BLaER1 treated with 17β-estradiol and CSF1 and Interleukin-3, amounts not matched to agents 10 nM and 100 nM (cell line): ENCODE results near the gene CHN2.
A peak's percentile ranks its signal among the peaks of the same experiment; 100 is the strongest.

Source experiments
- H3K27ac ChIP-seq, 11 experiments: shearing (Covaris generic); formaldehyde crosslinking; 2 replicates each; pipeline ENCODE4 v1.8.1; 2022
- H3K27me3 ChIP-seq, 11 experiments: shearing (Covaris generic); formaldehyde crosslinking; 2 replicates each; pipeline ENCODE4 v1.8.1; 2022
- H3K36me3 ChIP-seq, 11 experiments: shearing (Covaris generic); formaldehyde crosslinking; 2 replicates each; pipeline ENCODE4 v1.8.1; 2022
- H3K4me1 ChIP-seq, 10 experiments: shearing (Covaris generic); formaldehyde crosslinking; 2 replicates each; pipeline ENCODE4 v1.8.1; 2022
- H3K4me2 ChIP-seq, 11 experiments: shearing (Covaris generic); formaldehyde crosslinking; 2 replicates each; pipeline ENCODE4 v1.8.1; 2022
- H3K4me3 ChIP-seq, 10 experiments: shearing (Covaris generic); formaldehyde crosslinking; 2 replicates each; pipeline ENCODE4 v1.8.1; 2022
- H3K9ac ChIP-seq, 11 experiments: shearing (Covaris generic); formaldehyde crosslinking; 2 replicates each; pipeline ENCODE4 v1.8.1; 2022
- H3K9me3 ChIP-seq, 11 experiments: shearing (Covaris generic); formaldehyde crosslinking; replicated peaks in 1 of 11; 2 replicates each; pipeline ENCODE4 v1.8.1; 2022
- H4K20me1 ChIP-seq, 11 experiments: shearing (Covaris generic); formaldehyde crosslinking; 2 replicates each; pipeline ENCODE4 v1.8.1; 2022
- Cebpa-rat ChIP-seq, 11 experiments: shearing (Covaris generic); IDR thresholded peaks; 2 replicates each; pipeline ENCODE4 v1.8.1; 2022

The CHN2 gene

GRCh38 chr7:29177963-29178600 lies 16.5 kb upstream of the CHN2 start:
- peaks cover 0 to 7% (median 0%) of the 10 kb centered on the region in 11 experiments; a peak in 2 of 22 replicates for H3K9me3 ChIP-seq
- H4K20me1 ChIP-seq = no peaks in the 10 kb centered on the region
- 0 out of 22 replicates have a peak, but pooled peaks cover 0 to 3% (median 0%) of the 10 kb centered on the region in 11 experiments for H3K27me3 ChIP-seq
- H3K36me3 ChIP-seq = no peaks in the 10 kb centered on the region
- peak overlapping the region in 5 of 11 experiments; percentile 6 to 70 (median 32); a peak in 11 of 22 replicates for H3K4me2 ChIP-seq
- TF ChIP-seq Cebpa-rat (IDR thresholded peaks at IDR 0.05) = no peak
- H3K27ac ChIP-seq = peak overlapping the region in 1 of 11 experiments; percentile 32; a peak in 2 of 22 replicates
- H3K4me3 ChIP-seq = no peak overlapping the region
- H3K9ac ChIP-seq = no peak overlapping the region
- H3K4me1 ChIP-seq = peaks cover 0 to 20% (median 4%) of the 10 kb centered on the region in 10 experiments; a peak in 7 of 20 replicates

- Histone ChIP-seq H3K27ac (no peak overlapping the region), H3K27me3 (0 out of 22 replicates have a peak, but pooled peaks cover 0 to 2% (median 0%) of the 10 kb centered on the region in 11 experiments), H4K20me1 (no peaks in the 10 kb centered on the region), H3K4me3 (no peak overlapping the region), H3K9ac (no peak overlapping the region), H3K36me3 (no peaks in the 10 kb centered on the region), H3K4me2 (peak overlapping the region in 3 of 11 experiments; percentile 6 to 70 (median 58); a peak in 3 of 22 replicates), H3K9me3 (peaks cover 0 to 7% (median 0%) of the 10 kb centered on the region in 11 experiments; a peak in 2 of 22 replicates), H3K4me1 (peaks cover 0 to 20% (median 4%) of the 10 kb centered on the region in 10 experiments; a peak in 7 of 20 replicates)
- no peak for TF ChIP-seq Cebpa-rat (IDR thresholded peaks at IDR 0.05)
Observed at GRCh38 chr7:29179115-29179514, 15.5 kb upstream of the CHN2 start.

GRCh38 chr7:29184599-29184998 lies 10.0 kb upstream of the CHN2 start:
- Histone ChIP-seq H3K9ac (no peak overlapping the region), H3K9me3 (no peaks in the 10 kb centered on the region), H3K27me3 (peaks cover 0 to 14% (median 0%) of the 10 kb centered on the region in 11 experiments; a peak in 3 of 22 replicates), H4K20me1 (no peaks in the 10 kb centered on the region), H3K36me3 (no peaks in the 10 kb centered on the region), H3K4me1 (no peaks in the 10 kb centered on the region; a peak in 1 of 20 replicates), H3K4me2 (no peak overlapping the region), H3K4me3 (no peak overlapping the region), H3K27ac (no peak overlapping the region)
- TF ChIP-seq Cebpa-rat (IDR thresholded peaks at IDR 0.05) = no peak

- Histone ChIP-seq H3K9me3 (no peaks in the 10 kb centered on the region), H3K4me2 (no peak overlapping the region), H4K20me1 (no peaks in the 10 kb centered on the region), H3K27me3 (peaks cover 0 to 24% (median 0%) of the 10 kb centered on the region in 11 experiments; a peak in 4 of 22 replicates), H3K27ac (no peak overlapping the region), H3K4me3 (no peak overlapping the region), H3K4me1 (no peaks in the 10 kb centered on the region; a peak in 1 of 20 replicates), H3K9ac (no peak overlapping the region), H3K36me3 (no peaks in the 10 kb centered on the region)
- TF ChIP-seq Cebpa-rat (IDR thresholded peaks at IDR 0.05) = no peak
Observed at GRCh38 chr7:29185613-29186012, 9.0 kb upstream of the CHN2 start.

GRCh38 chr7:29189743-29190201 lies 4.8 kb upstream of the CHN2 start:
- Histone ChIP-seq H3K4me3 (no peak overlapping the region), H3K4me1 (peaks cover 0 to 3% (median 0%) of the 10 kb centered on the region in 10 experiments; a peak in 2 of 20 replicates), H3K36me3 (no peaks in the 10 kb centered on the region), H3K27me3 (peaks cover 26 to 60% (median 32%) of the 10 kb centered on the region in 11 experiments), H3K9ac (no peak overlapping the region), H3K9me3 (no peaks in the 10 kb centered on the region), H3K4me2 (no peak overlapping the region), H3K27ac (no peak overlapping the region), H4K20me1 (no peaks in the 10 kb centered on the region)
- no peak for TF ChIP-seq Cebpa-rat (IDR thresholded peaks at IDR 0.05)

GRCh38 chr7:29190349-29191045 lies 4.1 kb upstream of the CHN2 start:
- peaks cover under 1 to 7% (median 3%) of the 10 kb centered on the region in 10 experiments; a peak in 18 of 20 replicates for H3K4me1 ChIP-seq
- H3K27me3 ChIP-seq = peaks cover 33 to 63% (median 39%) of the 10 kb centered on the region in 11 experiments

GRCh38 chr7:29192323-29192722 lies 2.3 kb upstream of the CHN2 start:
- Histone ChIP-seq H3K9me3 (no peaks in the 10 kb centered on the region), H3K4me1 (peaks cover 14 to 24% (median 21%) of the 10 kb centered on the region in 10 experiments), H3K4me2 (no peak overlapping the region), H3K9ac (no peak overlapping the region), H3K36me3 (no peaks in the 10 kb centered on the region), H4K20me1 (no peaks in the 10 kb centered on the region), H3K27me3 (peaks cover 44 to 81% (median 57%) of the 10 kb centered on the region in 11 experiments), H3K4me3 (no peak overlapping the region), H3K27ac (no peak overlapping the region)
- no peak for TF ChIP-seq Cebpa-rat (IDR thresholded peaks at IDR 0.05)

More at GRCh38 chr7:29190349-29191045, 4.1 kb upstream of the CHN2 start:
- Histone ChIP-seq H3K27ac (no peak overlapping the region), H4K20me1 (no peaks in the 10 kb centered on the region), H3K4me3 (no peak overlapping the region), H3K4me2 (no peak overlapping the region), H3K9ac (no peak overlapping the region), H3K36me3 (no peaks in the 10 kb centered on the region), H3K9me3 (no peaks in the 10 kb centered on the region)
- no peak for TF ChIP-seq Cebpa-rat (IDR thresholded peaks at IDR 0.05)

GRCh38 chr7:29192811-29193210 lies 1.8 kb upstream of the CHN2 start:
- H3K27ac ChIP-seq = no peak overlapping the region
- no peak overlapping the region for H3K4me2 ChIP-seq
- no peak overlapping the region for H3K4me3 ChIP-seq
- H3K36me3 ChIP-seq = no peaks in the 10 kb centered on the region
- peaks cover 44 to 86% (median 60%) of the 10 kb centered on the region in 11 experiments for H3K27me3 ChIP-seq
- peaks cover 14 to 28% (median 23%) of the 10 kb centered on the region in 10 experiments for H3K4me1 ChIP-seq
- TF ChIP-seq Cebpa-rat (IDR thresholded peaks at IDR 0.05) = no peak
- H3K9ac ChIP-seq = no peak overlapping the region
- H4K20me1 ChIP-seq = no peaks in the 10 kb centered on the region
- no peaks in the 10 kb centered on the region for H3K9me3 ChIP-seq
